Measurements from ENCODE around the gene KIAA1958. TPM values are rescaled to one million over a fixed set of nuclear protein-coding genes. Genes with fewer than 3 reads are reported as not detected.

KIAA1958 gene
- total RNA-seq, 3 donors from 2014 or later = 2.9 to 16.5 (median 11.8) TPM

DNA sequence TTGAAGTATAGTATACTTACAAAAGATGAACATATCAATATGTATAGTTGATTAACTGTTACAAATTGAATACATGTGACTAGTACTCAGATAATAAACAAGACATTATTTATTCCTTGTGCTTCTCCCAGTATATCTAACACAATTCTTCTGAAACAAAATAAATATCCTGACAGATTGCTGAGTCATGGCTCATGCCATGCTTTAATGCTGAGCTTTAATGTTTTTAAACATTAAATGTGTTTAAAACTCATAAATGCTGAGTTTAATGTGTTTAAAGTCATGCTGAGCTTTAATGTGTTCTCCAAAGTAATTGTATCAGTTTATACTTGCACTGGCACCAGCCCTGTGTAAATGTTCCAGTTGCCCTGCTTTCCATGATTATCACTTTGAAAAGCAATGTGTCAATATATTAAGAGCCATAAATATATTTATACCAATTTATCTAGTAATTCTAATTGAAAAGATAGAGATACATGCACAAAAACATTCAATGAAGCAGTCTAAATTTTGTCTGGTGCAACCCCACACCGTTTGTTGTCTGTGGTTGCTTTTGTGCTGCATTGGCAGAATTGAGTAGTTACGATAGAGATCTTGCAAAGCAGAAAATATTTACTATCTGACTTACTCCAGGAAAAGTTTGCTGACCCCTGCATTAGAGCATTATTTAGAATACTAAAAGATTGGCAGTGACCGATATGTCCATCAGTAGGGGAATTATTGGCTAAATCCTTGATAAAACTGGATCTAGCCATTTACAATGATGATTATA is 15.7 kb downstream of the KIAA1958 start:
- no peak for DNase-seq (ENCODE audit: low spot score in 2 of 2)
- TF ChIP-seq POLR2AphosphoS5 (IDR thresholded peaks at IDR 0.05) (no peak), POLR2A (IDR thresholded peaks at IDR 0.05) (no peak)
- TF ChIP-seq, protein P1, sequence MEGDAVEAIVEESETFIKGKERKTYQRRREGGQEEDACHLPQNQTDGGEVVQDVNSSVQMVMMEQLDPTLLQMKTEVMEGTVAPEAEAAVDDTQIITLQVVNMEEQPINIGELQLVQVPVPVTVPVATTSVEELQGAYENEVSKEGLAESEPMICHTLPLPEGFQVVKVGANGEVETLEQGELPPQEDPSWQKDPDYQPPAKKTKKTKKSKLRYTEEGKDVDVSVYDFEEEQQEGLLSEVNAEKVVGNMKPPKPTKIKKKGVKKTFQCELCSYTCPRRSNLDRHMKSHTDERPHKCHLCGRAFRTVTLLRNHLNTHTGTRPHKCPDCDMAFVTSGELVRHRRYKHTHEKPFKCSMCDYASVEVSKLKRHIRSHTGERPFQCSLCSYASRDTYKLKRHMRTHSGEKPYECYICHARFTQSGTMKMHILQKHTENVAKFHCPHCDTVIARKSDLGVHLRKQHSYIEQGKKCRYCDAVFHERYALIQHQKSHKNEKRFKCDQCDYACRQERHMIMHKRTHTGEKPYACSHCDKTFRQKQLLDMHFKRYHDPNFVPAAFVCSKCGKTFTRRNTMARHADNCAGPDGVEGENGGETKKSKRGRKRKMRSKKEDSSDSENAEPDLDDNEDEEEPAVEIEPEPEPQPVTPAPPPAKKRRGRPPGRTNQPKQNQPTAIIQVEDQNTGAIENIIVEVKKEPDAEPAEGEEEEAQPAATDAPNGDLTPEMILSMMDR (IDR thresholded peaks at IDR 0.05) = no peak
- intact Hi-C loops (cut with DNase I; ENCODE audit: low total_unique reads) = no loop called here

DNA sequence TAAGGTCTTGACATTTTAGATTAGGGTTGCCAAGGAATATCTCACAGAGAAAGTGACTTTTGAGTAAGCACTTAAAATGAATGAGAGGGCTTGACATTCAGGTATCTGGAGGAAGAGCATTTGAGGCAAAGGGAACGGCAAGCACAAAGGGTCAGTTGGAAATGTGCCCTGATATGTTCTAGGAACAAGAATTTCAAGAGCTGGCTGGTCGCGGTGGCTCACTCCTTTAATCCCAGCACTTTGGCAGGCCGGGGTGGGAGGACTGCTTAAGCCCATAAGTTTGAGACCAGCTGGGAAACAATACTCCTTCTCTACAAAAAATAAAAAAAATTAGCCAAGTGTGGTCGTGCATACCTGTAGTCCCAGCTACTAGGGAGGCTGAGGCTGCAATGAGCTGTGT is 16.5 kb downstream of the KIAA1958 start:
- H3K9me3 ChIP-seq = no peaks in the 10 kb centered on the region
- intact Hi-C loops (cut with DNase I; ENCODE audit: low total_unique reads) = no loop called here
- H3K27ac ChIP-seq = no peak overlapping the region
- H3K27me3 ChIP-seq = no peaks in the 10 kb centered on the region
- no peaks in the 10 kb centered on the region for H3K36me3 ChIP-seq
- TF ChIP-seq, protein P1 (IDR thresholded peaks at IDR 0.05) = no peak
- no peak for TF ChIP-seq POLR2A (IDR thresholded peaks at IDR 0.05)
- no peak for TF ChIP-seq POLR2AphosphoS5 (IDR thresholded peaks at IDR 0.05)
- H3K4me1 ChIP-seq = no peaks in the 10 kb centered on the region
- no peak overlapping the region for H3K4me3 ChIP-seq
- DNase-seq (ENCODE audit: low spot score in 2 of 2) = no peak

More for the DNA sequence above, 15.7 kb downstream of the KIAA1958 start:
- no peaks in the 10 kb centered on the region for H3K4me1 ChIP-seq
- H3K36me3 ChIP-seq = no peaks in the 10 kb centered on the region
- H3K9me3 ChIP-seq = no peaks in the 10 kb centered on the region
- H3K27me3 ChIP-seq = no peaks in the 10 kb centered on the region
- H3K27ac ChIP-seq = no peak overlapping the region
- no peak overlapping the region for H3K4me3 ChIP-seq

DNA sequence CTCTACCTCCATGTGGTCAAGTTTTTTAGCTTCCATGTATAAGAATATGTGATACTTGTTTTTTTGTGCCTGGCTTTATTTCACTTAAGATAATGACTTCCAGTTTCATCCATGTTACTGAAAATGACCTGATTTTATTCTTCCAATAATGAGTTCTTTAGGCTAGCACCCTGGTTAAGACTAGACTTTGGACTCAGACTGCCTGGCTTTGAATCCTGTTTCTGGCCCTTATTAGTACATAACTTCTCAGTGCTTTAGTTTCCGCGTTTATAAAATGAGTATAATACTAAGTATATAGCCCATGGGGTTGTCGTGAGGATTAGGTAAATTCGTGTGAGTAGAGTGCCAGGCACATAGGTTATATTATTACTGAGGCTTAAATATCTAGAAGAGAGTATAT is 18.5 kb downstream of the KIAA1958 start:
- H3K36me3 ChIP-seq = no peaks in the 10 kb centered on the region
- intact Hi-C loops (cut with DNase I; ENCODE audit: low total_unique reads) = no loop called here
- H3K27me3 ChIP-seq = no peaks in the 10 kb centered on the region
- TF ChIP-seq POLR2AphosphoS5 (IDR thresholded peaks at IDR 0.05) = no peak
- TF ChIP-seq POLR2A (IDR thresholded peaks at IDR 0.05) = no peak
- TF ChIP-seq, protein P1 (IDR thresholded peaks at IDR 0.05) = no peak
- no peaks in the 10 kb centered on the region for H3K4me1 ChIP-seq
- DNase-seq (ENCODE audit: low spot score in 2 of 2) = no peak
- no peaks in the 10 kb centered on the region for H3K9me3 ChIP-seq
- H3K27ac ChIP-seq = no peak overlapping the region
- no peak overlapping the region for H3K4me3 ChIP-seq

DNA sequence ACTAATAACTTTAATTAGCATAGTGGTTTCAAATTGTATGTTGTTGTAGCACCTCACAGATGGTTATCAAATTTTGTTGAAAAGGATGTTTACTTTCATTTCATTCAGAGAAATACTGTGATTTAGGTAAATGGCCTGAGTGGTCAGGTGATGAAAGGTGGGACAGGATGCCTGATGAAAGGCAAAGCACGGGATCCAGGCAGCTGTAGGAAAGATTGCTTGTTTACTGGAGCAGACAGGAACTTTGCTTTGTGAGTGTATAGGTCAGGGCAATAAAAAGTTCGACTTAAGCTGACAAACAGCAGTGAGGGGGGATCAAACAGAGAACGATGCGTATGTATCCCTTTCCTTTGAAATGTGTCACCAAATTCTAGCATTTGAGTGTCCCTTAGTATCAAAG is 19.0 kb downstream of the KIAA1958 start:
- intact Hi-C loops (cut with DNase I; ENCODE audit: low total_unique reads) = no loop called here
- Histone ChIP-seq H3K27me3 (no peaks in the 10 kb centered on the region), H3K27ac (no peak overlapping the region), H3K9me3 (no peaks in the 10 kb centered on the region), H3K36me3 (no peaks in the 10 kb centered on the region), H3K4me3 (no peak overlapping the region), H3K4me1 (no peaks in the 10 kb centered on the region)
- TF ChIP-seq POLR2A (IDR thresholded peaks at IDR 0.05) (no peak), POLR2AphosphoS5 (IDR thresholded peaks at IDR 0.05) (no peak)
- TF ChIP-seq, protein P1 (IDR thresholded peaks at IDR 0.05) = no peak
- DNase-seq (ENCODE audit: low spot score in 2 of 2) = no peak

DNA sequence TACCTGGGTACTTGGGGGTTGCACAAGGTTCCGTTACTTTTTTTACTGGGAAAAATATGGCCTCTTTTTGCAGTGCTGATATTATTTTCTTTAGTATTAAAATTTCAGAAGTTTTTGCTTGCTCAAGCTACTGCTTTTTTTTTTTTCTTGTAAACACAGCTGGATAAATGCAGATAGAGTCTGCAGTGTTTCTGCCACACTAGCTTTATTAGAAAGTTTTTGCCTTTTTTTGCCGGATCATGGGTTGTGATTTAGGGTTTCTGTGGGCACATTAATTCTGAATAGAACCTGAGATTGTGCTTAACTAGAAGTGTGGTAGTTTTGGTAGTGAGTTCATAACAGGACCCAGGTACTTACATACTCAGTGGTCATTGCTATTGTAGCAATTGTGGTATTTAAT is 19.9 kb downstream of the KIAA1958 start:
- Histone ChIP-seq H3K4me3 (no peak overlapping the region), H3K27ac (no peak overlapping the region), H3K36me3 (no peaks in the 10 kb centered on the region), H3K27me3 (no peaks in the 10 kb centered on the region), H3K4me1 (no peaks in the 10 kb centered on the region), H3K9me3 (no peaks in the 10 kb centered on the region)
- TF ChIP-seq, protein P1 (IDR thresholded peaks at IDR 0.05) = no peak
- TF ChIP-seq POLR2AphosphoS5 (IDR thresholded peaks at IDR 0.05) = no peak
- TF ChIP-seq POLR2A (IDR thresholded peaks at IDR 0.05) = no peak
- intact Hi-C loops (cut with DNase I; ENCODE audit: low total_unique reads) = no loop called here
- DNase-seq (ENCODE audit: low spot score in 2 of 2) = no peak

Data from breast epithelium (tissue), 4 donors.